OCI-LY3 (cell line): ENCODE data around the gene PCSK5.

ENCODE experiments used
- H2AFZ ChIP-seq: fragments of 200-600, 300-600 bp; shearing (Covaris generic); 2 replicates; pipeline ENCODE4 v1.6.0; 2014; ENCODE audit warnings: antibody characterized with exemption, low read depth, low read length
- H3K27ac ChIP-seq: fragments of 200-600, 300-600 bp; sonication (generic); 2 replicates; pipeline ENCODE4 v1.5.1; 2014; ENCODE audit warnings: mild to moderate bottlenecking, low read length, moderate library complexity, mixed read lengths
- H3K27me3 ChIP-seq: fragments of 200-600, 300-600 bp; sonication (generic); 2 replicates; pipeline ENCODE4 v1.6.1; 2014; ENCODE audit warnings: low read depth, low read length, mixed read lengths
- H3K36me3 ChIP-seq: fragments of 200-600, 300-600 bp; sonication (generic); replicated peaks from 2 replicates; pipeline ENCODE3; 2014; ENCODE audit warnings: low read depth, low read length, mixed read lengths
- H3K4me1 ChIP-seq: fragments of 300-600, 200-600 bp; sonication (generic); 2 replicates; pipeline ENCODE4 v1.6.1; 2014; ENCODE audit warnings: low read length, mixed read lengths
- H3K4me2 ChIP-seq: fragments of 200-600, 300-600 bp; sonication (generic); 2 replicates; pipeline ENCODE4 v1.6.1; 2014; ENCODE audit warnings: low read length, mixed read lengths
- H3K4me3 ChIP-seq: fragments of 300-600, 200-600 bp; sonication (generic); 2 replicates; pipeline ENCODE4 v1.5.1; 2014; ENCODE audit warnings: antibody characterized with exemption, mild to moderate bottlenecking, low read length, moderate library complexity
- H3K79me2 ChIP-seq: fragments of 300-600, 200-600 bp; shearing (Covaris generic); 2 replicates; pipeline ENCODE4 v1.6.1; 2014; ENCODE audit warnings: mild to moderate bottlenecking, low read length, mixed read lengths
- H3K9ac ChIP-seq: fragments of 300-600, 200-600 bp; shearing (Covaris generic); 2 replicates; pipeline ENCODE4 v1.6.0; 2014; ENCODE audit warnings: mild to moderate bottlenecking, low read length, moderate library complexity
- H3K9me3 ChIP-seq: fragments of 200-600, 300-600 bp; shearing (Covaris generic); 2 replicates; pipeline ENCODE4 v1.6.1; 2014; ENCODE audit warnings: low read length, mixed read lengths; ENCODE audit not compliant: insufficient read depth
- H4K20me1 ChIP-seq: fragments of 200-600, 300-600 bp; sonication (generic); 2 replicates; pipeline ENCODE4 v1.6.1; 2016; ENCODE audit warnings: low read length, mixed read lengths; ENCODE audit not compliant: insufficient read depth
- CTCF ChIP-seq: fragments of 200-600, 300-600 bp; sonication (generic); IDR thresholded peaks from 2 replicates; pipeline ENCODE4 v1.5.1; 2014; ENCODE audit warnings: antibody characterized with exemption, low read length, low read depth
- EZH2phosphoT487 ChIP-seq: fragments of 200-600 bp; shearing (Covaris generic); IDR thresholded peaks from 2 replicates; pipeline ENCODE4 v1.6.1; 2018; ENCODE audit warnings: antibody characterized with exemption, mixed run types, low read depth

The PCSK5 gene

DNA sequence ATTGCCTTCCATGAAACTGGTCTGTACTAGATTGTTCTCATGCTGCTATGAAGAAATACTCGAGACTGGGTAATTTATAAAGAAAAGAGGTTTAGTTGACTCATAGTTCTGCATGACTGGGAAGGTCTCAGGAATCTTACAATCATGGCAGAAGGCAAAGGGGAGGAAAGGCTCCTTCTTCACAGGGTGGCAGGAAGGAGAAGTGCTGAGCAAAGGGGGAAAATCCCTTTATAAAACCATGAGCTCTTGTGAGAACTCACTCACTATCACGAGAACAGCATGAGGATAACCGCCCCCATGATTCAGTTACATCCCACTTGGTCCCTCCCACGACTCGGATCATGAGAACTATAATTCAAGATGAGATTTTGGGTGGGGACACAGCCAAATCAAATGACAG lies 340.5 kb downstream of the PCSK5 start:
- H2AFZ ChIP-seq = no peak overlapping the region
- H3K9me3 ChIP-seq = no peaks in the 10 kb centered on the region
- no peaks in the 10 kb centered on the region for H4K20me1 ChIP-seq
- H3K27me3 ChIP-seq = peaks cover 10% of the 10 kb centered on the region; the same call in 1 of the 2 replicates
- no peak overlapping the region for H3K4me2 ChIP-seq
- H3K79me2 ChIP-seq = no peaks in the 10 kb centered on the region
- TF ChIP-seq EZH2phosphoT487 (no peak), CTCF (no peak)
- H3K9ac ChIP-seq = no peak overlapping the region
- no peaks in the 10 kb centered on the region for H3K36me3 ChIP-seq
- H3K4me1 ChIP-seq = no peaks in the 10 kb centered on the region
- no peak overlapping the region for H3K27ac ChIP-seq
- no peak overlapping the region for H3K4me3 ChIP-seq

- H3K79me2 ChIP-seq = no peaks in the 10 kb centered on the region
- H3K4me3 ChIP-seq = no peak overlapping the region
- H3K27ac ChIP-seq = no peak overlapping the region
- no peak for TF ChIP-seq CTCF
- TF ChIP-seq EZH2phosphoT487 = no peak
- H3K9ac ChIP-seq = no peak overlapping the region
- H3K9me3 ChIP-seq = no peaks in the 10 kb centered on the region
- no peak overlapping the region for H3K4me2 ChIP-seq
- H4K20me1 ChIP-seq = no peaks in the 10 kb centered on the region
- no peaks in the 10 kb centered on the region for H3K36me3 ChIP-seq
- H3K27me3 ChIP-seq = peaks cover 10% of the 10 kb centered on the region
- H3K4me1 ChIP-seq = no peaks in the 10 kb centered on the region
- no peak overlapping the region for H2AFZ ChIP-seq
Observed at GRCh38 chr9:76232861-76233489, 342.5 kb downstream of the PCSK5 start.

- peaks cover 21% of the 10 kb centered on the region for H3K4me1 ChIP-seq
- no peak for TF ChIP-seq CTCF
- no peak for TF ChIP-seq EZH2phosphoT487
- peaks cover 37% of the 10 kb centered on the region for H3K27me3 ChIP-seq
- no peaks in the 10 kb centered on the region for H4K20me1 ChIP-seq
- no peaks in the 10 kb centered on the region for H3K36me3 ChIP-seq
- H3K27ac ChIP-seq = peak overlapping the region; percentile 55
- H2AFZ ChIP-seq = no peak overlapping the region
- no peaks in the 10 kb centered on the region for H3K79me2 ChIP-seq
- H3K4me2 ChIP-seq = peak overlapping the region; percentile 50
- 0 out of 2 replicates have a peak, but pooled peaks cover 2% of the 10 kb centered on the region for H3K9me3 ChIP-seq
- H3K4me3 ChIP-seq = no peak overlapping the region
- H3K9ac ChIP-seq = no peak overlapping the region
Observed at GRCh38 chr9:76240578-76240977, 350.1 kb downstream of the PCSK5 start.

DNA sequence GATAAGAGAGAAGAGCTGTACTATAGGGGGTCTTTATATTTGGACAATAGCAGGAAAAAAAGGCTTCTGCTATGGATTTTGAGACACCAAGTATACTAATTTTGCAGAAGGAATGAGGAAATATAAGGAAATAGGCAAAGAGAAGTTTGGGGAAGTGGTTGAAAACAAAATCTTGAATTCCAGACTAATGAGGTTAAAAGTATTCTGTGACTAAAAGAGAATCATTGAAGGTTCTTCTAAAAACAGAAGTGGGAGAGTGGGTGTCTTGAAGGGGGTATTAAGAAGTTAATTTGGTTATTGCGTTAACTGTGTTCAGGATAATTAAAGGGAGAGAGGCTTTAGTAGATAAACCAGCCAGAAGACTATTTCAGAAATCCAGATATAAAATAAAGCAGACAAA lies 355.0 kb downstream of the PCSK5 start:
- H3K27ac ChIP-seq = peak overlapping the region; percentile 36; the same call in 1 of the 2 replicates
- H2AFZ ChIP-seq = no peak overlapping the region
- 0 out of 2 replicates have a peak, but pooled peaks cover 2% of the 10 kb centered on the region for H3K9me3 ChIP-seq
- H3K27me3 ChIP-seq = peaks cover 30% of the 10 kb centered on the region
- H3K4me3 ChIP-seq = 0 out of 2 replicates have a peak overlapping the region, but pooled peaks have one; percentile 9
- H3K79me2 ChIP-seq = no peaks in the 10 kb centered on the region
- H3K36me3 ChIP-seq = no peaks in the 10 kb centered on the region
- H3K9ac ChIP-seq = no peak overlapping the region
- TF ChIP-seq EZH2phosphoT487 (0 out of 2 replicates have a peak, but pooled peaks have one; percentile 23), CTCF (no peak)
- H4K20me1 ChIP-seq = no peaks in the 10 kb centered on the region
- peaks cover 24% of the 10 kb centered on the region for H3K4me1 ChIP-seq
- peak overlapping the region; percentile 61 for H3K4me2 ChIP-seq
